HepG2 (cell line): ENCODE results near the gene RIPOR3. TPM values are rescaled to one million over a fixed set of nuclear protein-coding genes. Genes with fewer than 3 reads are reported as not detected.
A peak's percentile ranks its signal among the peaks of the same experiment; 100 is the strongest.

Source experiments
- CAMTA2 ChIP-seq: sonication (generic); formaldehyde crosslinking; IDR thresholded peaks from 2 replicates; pipeline ENCODE4 v1.4.0; 2020; ENCODE audit warnings: mild to moderate bottlenecking, missing genetic modification reagents, borderline replicate concordance
- CENPX ChIP-seq: sonication (generic); formaldehyde crosslinking; IDR thresholded peaks from 2 replicates; pipeline ENCODE4 v1.9.0; 2021; ENCODE audit warnings: mild to moderate bottlenecking, missing genetic modification reagents, moderate library complexity
- DNMT3B ChIP-seq: conservative IDR thresholded peaks from 2 replicates; pipeline ENCODE4 v1.6.1; 2016; ENCODE audit warnings: missing biosample characterization, control low read depth
- HCFC1 ChIP-seq: fragments of 150-350 bp; IDR thresholded peaks from 2 replicates; pipeline ENCODE4 v1.6.1; 2014; ENCODE audit warnings: low read depth, low read length
- MEF2D ChIP-seq: sonication (generic); formaldehyde crosslinking; IDR thresholded peaks from 2 replicates; pipeline ENCODE4 v1.5.1; 2020; ENCODE audit warnings: mild to moderate bottlenecking, missing genetic modification reagents
- RBFOX2 ChIP-seq: fragments of 200-400 bp; formaldehyde crosslinking; IDR thresholded peaks from 2 replicates; pipeline ENCODE4 v1.6.1; 2017; ENCODE audit warnings: low read depth, mild to moderate bottlenecking, low read length
- RBM39 ChIP-seq: fragments of 200-400 bp; formaldehyde crosslinking; IDR thresholded peaks from one replicate; pipeline ENCODE4 v1.6.1; 2018; ENCODE audit warnings: antibody characterized with exemption, mild to moderate bottlenecking, low read depth, low read length; ENCODE audit not compliant: poor library complexity, severe bottlenecking
- RCOR2 ChIP-seq: IDR thresholded peaks from 2 replicates; pipeline ENCODE4 v1.6.1; 2016; ENCODE audit warnings: missing biosample characterization, missing genetic modification reagents
- ZNF333 ChIP-seq: sonication (generic); formaldehyde crosslinking; IDR thresholded peaks from 2 replicates; pipeline ENCODE4 v1.4.0; 2020; ENCODE audit warnings: mild to moderate bottlenecking, missing genetic modification reagents, borderline replicate concordance
- ZNF33B ChIP-seq: sonication (generic); formaldehyde crosslinking; IDR thresholded peaks from 2 replicates; pipeline ENCODE4 v1.5.1; 2020; ENCODE audit warnings: mild to moderate bottlenecking, missing genetic modification reagents
- ZNF367 ChIP-seq: sonication (generic); formaldehyde crosslinking; IDR thresholded peaks from 2 replicates; pipeline ENCODE4 v1.4.0; 2020; ENCODE audit warnings: missing genetic modification reagents, borderline replicate concordance
- polyA plus RNA-seq, 8 experiments: library from polyadenylated mRNA; depleted of rRNA in 3 of 8; stranded (reverse) in 7 of 8; unstranded in 1 of 8; fragments of >200 nt; fragmentation: Illumina TruSeq in 4 of 8; extraction: Trizol in 4 of 8; gene quantifications; 2 replicates each; pipeline versions ENCODE4 v1.2.1 to v1.2.3, GENCODE V29; 2011 to 2016; ENCODE audit warnings: low read depth in 4 of 8, missing spikeins in 1 of 8, mixed read lengths in 1 of 8; ENCODE audit not compliant: insufficient read depth in 1 of 8
- total RNA-seq, 5 experiments: library from RNA; depleted of rRNA; stranded (reverse); fragments of >200 nt; fragmentation: Illumina TruSeq; extraction: Trizol; gene quantifications; 2 replicates each; pipeline ENCODE4 v1.2.3, GENCODE V29; 2016; ENCODE audit warnings: low read depth in 1 of 5
- TF ChIP-seq, protein P1 (sequence below): sonication (generic); formaldehyde crosslinking; IDR thresholded peaks from 2 replicates; pipeline ENCODE4 v1.4.0; 2020; ENCODE audit warnings: missing genetic modification reagents, mild to moderate bottlenecking, borderline replicate concordance
- TF ChIP-seq, protein P2 (sequence below): sonication (generic); formaldehyde crosslinking; IDR thresholded peaks from 2 replicates; pipeline ENCODE4 v1.8.0; 2022; ENCODE audit warnings: mild to moderate bottlenecking, missing genetic modification reagents, borderline replicate concordance
- TF ChIP-seq, protein P3 (sequence below): sonication (generic); formaldehyde crosslinking; IDR thresholded peaks from 2 replicates; pipeline ENCODE4 v1.5.0; 2020; ENCODE audit warnings: mild to moderate bottlenecking, missing genetic modification reagents, moderate library complexity
- TF ChIP-seq, protein P4 (sequence below): sonication (generic); formaldehyde crosslinking; IDR thresholded peaks from 2 replicates; pipeline ENCODE4 v1.4.0; 2020; ENCODE audit warnings: missing genetic modification reagents
- TF ChIP-seq, protein P5 (sequence below): sonication (generic); formaldehyde crosslinking; IDR thresholded peaks from 2 replicates; pipeline ENCODE4 v1.5.0; 2020; ENCODE audit warnings: mild to moderate bottlenecking, missing genetic modification reagents
- TF ChIP-seq, protein P6 (sequence below): sonication (generic); formaldehyde crosslinking; IDR thresholded peaks from 2 replicates; pipeline ENCODE4 v1.5.1; 2020; ENCODE audit warnings: missing genetic modification reagents, mild to moderate bottlenecking, borderline replicate concordance
- TF ChIP-seq, protein P7 (sequence below): sonication (generic); formaldehyde crosslinking; IDR thresholded peaks from 2 replicates; pipeline ENCODE4 v1.4.0; 2020; ENCODE audit warnings: mild to moderate bottlenecking, low read depth, missing genetic modification reagents

Gene RIPOR3
- total and polyA plus RNA-seq, 2 of the 13 experiments (the other 11 are each of a cell fraction or from before 2014, with no cell fraction given): 0.18 TPM; not detected in 1

DNA sequence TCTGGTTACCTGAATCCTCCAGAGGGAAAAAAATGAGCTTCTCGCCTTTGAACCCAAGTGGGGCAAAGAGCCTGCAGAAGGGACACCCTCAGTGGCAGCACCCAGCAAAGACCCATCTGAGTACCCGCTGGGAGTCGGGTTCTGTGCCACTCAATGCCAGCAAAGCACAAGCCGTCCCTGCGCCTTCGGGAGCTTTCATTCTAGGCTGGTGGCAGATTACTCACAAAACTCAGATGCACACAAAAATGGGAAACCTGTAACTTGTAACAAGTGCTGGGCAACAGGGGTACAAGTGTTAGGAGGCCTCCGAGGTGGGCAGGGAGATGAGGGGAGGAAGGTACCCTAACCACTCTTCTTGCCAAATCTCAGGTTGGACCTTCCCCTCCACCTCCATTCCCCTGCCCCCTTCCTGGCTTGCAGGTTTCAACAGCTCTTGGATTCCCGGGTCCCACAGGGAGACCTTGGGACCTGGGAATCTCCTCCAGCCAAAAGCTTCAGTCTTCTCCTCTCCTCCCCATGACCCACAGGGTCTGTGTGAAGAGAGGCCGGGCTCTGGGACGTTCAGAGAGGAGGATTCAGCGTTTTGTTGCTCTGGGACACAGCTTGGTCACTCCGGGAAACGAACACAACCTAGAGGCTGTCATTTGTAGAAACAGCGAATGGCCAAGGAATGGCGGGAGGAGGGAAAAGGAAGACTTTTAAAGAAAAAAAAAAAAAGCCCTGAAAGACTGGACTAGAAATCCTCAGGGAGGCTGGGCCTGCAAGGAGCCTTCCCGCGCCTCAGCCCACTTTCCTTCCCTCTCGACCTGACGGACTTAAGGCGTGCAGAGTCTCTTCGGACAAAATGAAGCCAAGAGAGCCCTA, 38.8 kb upstream of the RIPOR3 start (continued):
- TF ChIP-seq, protein P1, sequence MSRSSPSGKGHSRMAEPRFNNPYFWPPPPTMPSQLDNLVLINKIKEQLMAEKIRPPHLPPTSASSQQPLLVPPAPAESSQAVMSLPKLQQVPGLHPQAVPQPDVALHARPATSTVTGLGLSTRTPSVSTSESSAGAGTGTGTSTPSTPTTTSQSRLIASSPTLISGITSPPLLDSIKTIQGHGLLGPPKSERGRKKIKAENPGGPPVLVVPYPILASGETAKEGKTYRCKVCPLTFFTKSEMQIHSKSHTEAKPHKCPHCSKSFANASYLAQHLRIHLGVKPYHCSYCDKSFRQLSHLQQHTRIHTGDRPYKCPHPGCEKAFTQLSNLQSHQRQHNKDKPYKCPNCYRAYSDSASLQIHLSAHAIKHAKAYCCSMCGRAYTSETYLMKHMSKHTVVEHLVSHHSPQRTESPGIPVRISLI (CRISPR knock-in tag): peak; percentile 75
- TF ChIP-seq, protein P2, sequence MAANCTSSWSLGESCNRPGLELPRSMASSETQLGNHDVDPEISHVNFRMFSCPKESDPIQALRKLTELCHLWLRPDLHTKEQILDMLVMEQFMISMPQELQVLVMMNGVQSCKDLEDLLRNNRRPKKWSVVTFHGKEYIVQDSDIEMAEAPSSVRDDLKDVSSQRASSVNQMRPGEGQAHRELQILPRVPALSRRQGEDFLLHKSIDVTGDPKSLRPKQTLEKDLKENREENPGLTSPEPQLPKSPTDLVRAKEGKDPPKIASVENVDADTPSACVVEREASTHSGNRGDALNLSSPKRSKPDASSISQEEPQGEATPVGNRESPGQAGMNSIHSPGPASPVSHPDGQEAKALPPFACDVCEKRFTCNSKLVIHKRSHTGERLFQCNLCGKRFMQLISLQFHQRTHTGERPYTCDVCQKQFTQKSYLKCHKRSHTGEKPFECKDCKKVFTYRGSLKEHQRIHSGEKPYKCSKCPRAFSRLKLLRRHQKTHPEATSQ: no peak
- TF ChIP-seq MEF2D (CRISPR knock-in tag) (0 out of 2 replicates have a peak, but pooled peaks have one; percentile 70), HCFC1 (no peak), DNMT3B (CRISPR knock-in tag) (no peak), ZNF333 (CRISPR knock-in tag) (no peak), ZNF33B (CRISPR knock-in tag) (0 out of 2 replicates have a peak, but pooled peaks have one; percentile 79), RBFOX2 (no peak), RBM39 (no peak), RCOR2 (CRISPR knock-in tag) (no peak), ZNF367 (no peak), CENPX (CRISPR knock-in tag) (no peak), CAMTA2 (CRISPR knock-in tag) (no peak)
- TF ChIP-seq, protein P3, sequence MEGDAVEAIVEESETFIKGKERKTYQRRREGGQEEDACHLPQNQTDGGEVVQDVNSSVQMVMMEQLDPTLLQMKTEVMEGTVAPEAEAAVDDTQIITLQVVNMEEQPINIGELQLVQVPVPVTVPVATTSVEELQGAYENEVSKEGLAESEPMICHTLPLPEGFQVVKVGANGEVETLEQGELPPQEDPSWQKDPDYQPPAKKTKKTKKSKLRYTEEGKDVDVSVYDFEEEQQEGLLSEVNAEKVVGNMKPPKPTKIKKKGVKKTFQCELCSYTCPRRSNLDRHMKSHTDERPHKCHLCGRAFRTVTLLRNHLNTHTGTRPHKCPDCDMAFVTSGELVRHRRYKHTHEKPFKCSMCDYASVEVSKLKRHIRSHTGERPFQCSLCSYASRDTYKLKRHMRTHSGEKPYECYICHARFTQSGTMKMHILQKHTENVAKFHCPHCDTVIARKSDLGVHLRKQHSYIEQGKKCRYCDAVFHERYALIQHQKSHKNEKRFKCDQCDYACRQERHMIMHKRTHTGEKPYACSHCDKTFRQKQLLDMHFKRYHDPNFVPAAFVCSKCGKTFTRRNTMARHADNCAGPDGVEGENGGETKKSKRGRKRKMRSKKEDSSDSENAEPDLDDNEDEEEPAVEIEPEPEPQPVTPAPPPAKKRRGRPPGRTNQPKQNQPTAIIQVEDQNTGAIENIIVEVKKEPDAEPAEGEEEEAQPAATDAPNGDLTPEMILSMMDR (CRISPR knock-in tag): no peak
- TF ChIP-seq, protein P4, sequence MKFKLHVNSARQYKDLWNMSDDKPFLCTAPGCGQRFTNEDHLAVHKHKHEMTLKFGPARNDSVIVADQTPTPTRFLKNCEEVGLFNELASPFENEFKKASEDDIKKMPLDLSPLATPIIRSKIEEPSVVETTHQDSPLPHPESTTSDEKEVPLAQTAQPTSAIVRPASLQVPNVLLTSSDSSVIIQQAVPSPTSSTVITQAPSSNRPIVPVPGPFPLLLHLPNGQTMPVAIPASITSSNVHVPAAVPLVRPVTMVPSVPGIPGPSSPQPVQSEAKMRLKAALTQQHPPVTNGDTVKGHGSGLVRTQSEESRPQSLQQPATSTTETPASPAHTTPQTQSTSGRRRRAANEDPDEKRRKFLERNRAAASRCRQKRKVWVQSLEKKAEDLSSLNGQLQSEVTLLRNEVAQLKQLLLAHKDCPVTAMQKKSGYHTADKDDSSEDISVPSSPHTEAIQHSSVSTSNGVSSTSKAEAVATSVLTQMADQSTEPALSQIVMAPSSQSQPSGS (CRISPR knock-in tag): no peak
- TF ChIP-seq, protein P5, sequence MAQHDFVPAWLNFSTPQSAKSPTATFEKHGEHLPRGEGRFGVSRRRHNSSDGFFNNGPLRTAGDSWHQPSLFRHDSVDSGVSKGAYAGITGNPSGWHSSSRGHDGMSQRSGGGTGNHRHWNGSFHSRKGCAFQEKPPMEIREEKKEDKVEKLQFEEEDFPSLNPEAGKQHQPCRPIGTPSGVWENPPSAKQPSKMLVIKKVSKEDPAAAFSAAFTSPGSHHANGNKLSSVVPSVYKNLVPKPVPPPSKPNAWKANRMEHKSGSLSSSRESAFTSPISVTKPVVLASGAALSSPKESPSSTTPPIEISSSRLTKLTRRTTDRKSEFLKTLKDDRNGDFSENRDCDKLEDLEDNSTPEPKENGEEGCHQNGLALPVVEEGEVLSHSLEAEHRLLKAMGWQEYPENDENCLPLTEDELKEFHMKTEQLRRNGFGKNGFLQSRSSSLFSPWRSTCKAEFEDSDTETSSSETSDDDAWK (CRISPR knock-in tag): no peak
- TF ChIP-seq, protein P6, sequence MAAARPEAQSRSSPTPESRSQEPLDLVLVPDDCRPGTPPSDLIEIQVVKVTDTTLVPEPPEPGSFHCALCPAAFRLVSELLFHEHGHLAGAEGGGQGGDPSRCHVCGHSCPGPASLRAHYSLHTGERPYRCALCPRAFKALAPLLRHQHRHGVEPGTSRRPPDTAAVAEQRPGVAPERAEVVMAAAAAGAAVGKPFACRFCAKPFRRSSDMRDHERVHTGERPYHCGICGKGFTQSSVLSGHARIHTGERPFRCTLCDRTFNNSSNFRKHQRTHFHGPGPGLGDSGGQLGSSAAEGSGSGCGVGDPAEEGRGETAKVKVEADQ (CRISPR knock-in tag): no peak
- TF ChIP-seq, protein P7, sequence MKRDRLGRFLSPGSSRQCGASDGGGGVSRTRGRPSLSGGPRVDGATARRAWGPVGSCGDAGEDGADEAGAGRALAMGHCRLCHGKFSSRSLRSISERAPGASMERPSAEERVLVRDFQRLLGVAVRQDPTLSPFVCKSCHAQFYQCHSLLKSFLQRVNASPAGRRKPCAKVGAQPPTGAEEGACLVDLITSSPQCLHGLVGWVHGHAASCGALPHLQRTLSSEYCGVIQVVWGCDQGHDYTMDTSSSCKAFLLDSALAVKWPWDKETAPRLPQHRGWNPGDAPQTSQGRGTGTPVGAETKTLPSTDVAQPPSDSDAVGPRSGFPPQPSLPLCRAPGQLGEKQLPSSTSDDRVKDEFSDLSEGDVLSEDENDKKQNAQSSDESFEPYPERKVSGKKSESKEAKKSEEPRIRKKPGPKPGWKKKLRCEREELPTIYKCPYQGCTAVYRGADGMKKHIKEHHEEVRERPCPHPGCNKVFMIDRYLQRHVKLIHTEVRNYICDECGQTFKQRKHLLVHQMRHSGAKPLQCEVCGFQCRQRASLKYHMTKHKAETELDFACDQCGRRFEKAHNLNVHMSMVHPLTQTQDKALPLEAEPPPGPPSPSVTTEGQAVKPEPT (CRISPR knock-in tag): no peak
